Karpas-422 (cell line): ENCODE data around the gene ZNF385D. TPM values are rescaled to one million over a fixed set of nuclear protein-coding genes. Genes with fewer than 3 reads are reported as not detected.

ENCODE experiments used
- DNase-seq: peaks from one replicate; pipeline ENCODE4 v3.0.0-alpha.2; 2015
- H2AFZ ChIP-seq: fragments of 200-600 bp; sonication (generic); 2 replicates; pipeline ENCODE4 v1.6.1; 2014; ENCODE audit warnings: antibody characterized with exemption, low read length, mixed read lengths
- H3K27ac ChIP-seq: fragments of 200-600 bp; sonication (generic); 2 replicates; pipeline ENCODE4 v1.5.1; 2014; ENCODE audit warnings: mild to moderate bottlenecking, low read length, moderate library complexity
- H3K27me3 ChIP-seq: fragments of 200-600 bp; sonication (generic); 2 replicates; pipeline ENCODE4 v1.6.1; 2014; ENCODE audit warnings: low read length, mixed read lengths
- H3K36me3 ChIP-seq: fragments of 200-600 bp; sonication (generic); 2 replicates; pipeline ENCODE4 v1.6.1; 2014; ENCODE audit warnings: low read length, mixed read lengths; ENCODE audit not compliant: insufficient read depth
- H3K4me1 ChIP-seq: fragments of 200-600 bp; sonication (generic); 2 replicates; pipeline ENCODE4 v1.6.1; 2014; ENCODE audit warnings: mild to moderate bottlenecking, low read length, mixed read lengths
- H3K4me2 ChIP-seq: fragments of 200-600 bp; sonication (generic); 2 replicates; pipeline ENCODE4 v1.6.1; 2014; ENCODE audit warnings: low read length, low read depth, mild to moderate bottlenecking; ENCODE audit not compliant: poor library complexity, severe bottlenecking
- H3K4me3 ChIP-seq: fragments of 200-600 bp; sonication (generic); 2 replicates; pipeline ENCODE4 v1.5.1; 2014; ENCODE audit warnings: mild to moderate bottlenecking, antibody characterized with exemption, low read length, mixed read lengths
- H3K79me2 ChIP-seq: fragments of 200-600 bp; sonication (generic); 2 replicates; pipeline ENCODE4 v1.6.1; 2014; ENCODE audit warnings: mild to moderate bottlenecking, low read length, mixed read lengths
- H3K9ac ChIP-seq: fragments of 200-600 bp; sonication (generic); 2 replicates; pipeline ENCODE4 v1.6.0; 2014; ENCODE audit warnings: low read length
- H3K9me2 ChIP-seq: fragments of 200-600 bp; sonication (generic), shearing (Covaris generic); replicated peaks from 2 replicates; pipeline ENCODE4 v1.6.0; 2014; ENCODE audit warnings: mild to moderate bottlenecking, low read length, moderate library complexity; ENCODE audit not compliant: insufficient read depth
- H3K9me3 ChIP-seq: fragments of 300-700, 200-600 bp; sonication (generic); 2 replicates; pipeline ENCODE4 v1.6.1; 2014; ENCODE audit warnings: low read length, mixed read lengths
- H4K20me1 ChIP-seq: fragments of 200-600 bp; sonication (generic); 2 replicates; pipeline ENCODE4 v1.6.1; 2014; ENCODE audit warnings: mild to moderate bottlenecking, antibody characterized with exemption, low read length, low read depth; ENCODE audit not compliant: insufficient read depth
- total RNA-seq: library from RNA; depleted of rRNA; stranded (reverse); fragments of >200 nt; shearing (Covaris generic); gene quantifications from 2 replicates; pipeline ENCODE4 v1.2.3, GENCODE V29; 2014; ENCODE audit warnings: low replicate concordance

ZNF385D gene
- total RNA-seq, 1 experiment from 2014 or later: not detected

GRCh38 chr3:21789730-21790129 lies 38.7 kb upstream of the ZNF385D start:
- no peak overlapping the region for H3K9ac ChIP-seq
- H3K27me3 ChIP-seq: no peaks in the 10 kb centered on the region
- no peak overlapping the region for H3K4me3 ChIP-seq
- H3K4me2 ChIP-seq: no peak overlapping the region
- no peak overlapping the region for H2AFZ ChIP-seq
- no peaks in the 10 kb centered on the region for H3K9me2 ChIP-seq
- H3K27ac ChIP-seq: no peak overlapping the region
- no peaks in the 10 kb centered on the region for H4K20me1 ChIP-seq
- H3K4me1 ChIP-seq: no peaks in the 10 kb centered on the region
- no peak for DNase-seq
- peaks cover 4% of the 10 kb centered on the region; the same call in 1 of the 2 replicates for H3K9me3 ChIP-seq
- H3K79me2 ChIP-seq: no peaks in the 10 kb centered on the region
- no peaks in the 10 kb centered on the region; the same call in 1 of the 2 replicates for H3K36me3 ChIP-seq

- Histone ChIP-seq H4K20me1 (no peaks in the 10 kb centered on the region), H3K79me2 (no peaks in the 10 kb centered on the region), H3K9me3 (no peaks in the 10 kb centered on the region; the same call in 1 of the 2 replicates), H2AFZ (no peak overlapping the region), H3K36me3 (no peaks in the 10 kb centered on the region), H3K4me3 (no peak overlapping the region), H3K9me2 (no peaks in the 10 kb centered on the region), H3K27me3 (no peaks in the 10 kb centered on the region), H3K9ac (no peak overlapping the region), H3K4me2 (no peak overlapping the region), H3K27ac (no peak overlapping the region), H3K4me1 (no peaks in the 10 kb centered on the region)
- no peak for DNase-seq
Observed at GRCh38 chr3:21786438-21786797, 35.4 kb upstream of the ZNF385D start.

DNA sequence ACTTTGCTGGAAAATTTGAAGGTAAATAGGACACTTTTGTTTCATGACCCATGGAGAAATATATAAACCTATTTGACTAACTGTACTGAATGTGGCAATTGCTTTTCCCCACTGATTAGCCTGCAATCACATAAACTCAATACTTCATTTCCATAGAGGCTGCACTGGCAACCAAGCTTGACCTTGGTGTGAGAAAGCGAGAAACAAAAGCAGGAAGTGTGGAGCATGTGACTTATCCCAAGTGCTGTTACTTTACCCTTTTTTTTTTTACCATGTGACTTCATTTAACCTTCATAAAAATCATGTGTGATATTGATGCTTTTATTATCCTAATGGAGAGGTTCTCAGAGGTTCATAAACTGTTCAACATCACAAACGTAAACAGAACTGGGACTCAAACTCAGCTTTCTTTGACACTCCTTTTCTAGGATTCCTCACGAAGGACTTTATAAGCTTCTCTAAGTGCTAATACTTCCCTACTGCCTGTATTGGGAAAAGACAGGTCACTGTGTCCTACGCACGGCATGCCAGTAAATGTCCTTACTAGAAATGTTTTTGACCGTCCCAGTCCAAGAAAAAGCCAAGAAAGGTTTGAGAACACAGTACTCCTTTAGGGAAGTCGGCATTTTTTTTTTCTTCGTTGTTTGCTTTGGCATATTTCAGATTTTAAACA lies 34.9 kb upstream of the ZNF385D start:
- no peak overlapping the region for H2AFZ ChIP-seq
- H3K36me3 ChIP-seq: no peaks in the 10 kb centered on the region
- no peak overlapping the region for H3K4me2 ChIP-seq
- H3K4me1 ChIP-seq: no peaks in the 10 kb centered on the region
- no peak overlapping the region for H3K27ac ChIP-seq
- no peak overlapping the region for H3K4me3 ChIP-seq
- H3K27me3 ChIP-seq: no peaks in the 10 kb centered on the region
- no peaks in the 10 kb centered on the region for H3K9me2 ChIP-seq
- no peaks in the 10 kb centered on the region for H3K79me2 ChIP-seq
- H3K9ac ChIP-seq: no peak overlapping the region
- no peak for DNase-seq
- no peaks in the 10 kb centered on the region; the same call in 1 of the 2 replicates for H3K9me3 ChIP-seq
- no peaks in the 10 kb centered on the region for H4K20me1 ChIP-seq

DNA sequence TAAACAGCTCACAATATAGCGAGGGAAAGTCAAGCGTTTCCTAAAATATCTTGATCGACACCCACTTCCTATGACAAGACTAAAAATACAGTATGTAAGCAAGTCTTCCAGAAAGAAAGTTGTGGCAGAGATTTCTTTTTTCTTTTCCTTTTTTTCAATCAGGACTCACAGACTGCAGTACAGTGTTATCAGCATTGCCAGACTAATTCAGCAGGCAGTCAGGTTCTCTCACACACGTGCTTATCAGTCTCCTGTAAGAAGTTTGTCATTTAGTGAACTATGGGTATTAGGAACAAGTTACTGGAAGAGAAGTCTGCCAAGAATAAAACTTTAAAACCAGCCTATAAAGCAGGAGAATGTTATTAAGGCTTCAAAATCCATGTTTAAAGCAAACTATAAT lies 32.8 kb upstream of the ZNF385D start:
- Histone ChIP-seq H3K4me2 (no peak overlapping the region), H3K9me2 (no peaks in the 10 kb centered on the region), H3K9ac (no peak overlapping the region), H4K20me1 (no peaks in the 10 kb centered on the region), H3K4me1 (no peaks in the 10 kb centered on the region), H3K27ac (no peak overlapping the region), H3K27me3 (no peaks in the 10 kb centered on the region), H3K79me2 (no peaks in the 10 kb centered on the region), H3K4me3 (no peak overlapping the region), H2AFZ (no peak overlapping the region), H3K36me3 (no peaks in the 10 kb centered on the region), H3K9me3 (peaks cover 2% of the 10 kb centered on the region)
- no peak for DNase-seq

- no peak for DNase-seq
- no peak overlapping the region for H3K4me2 ChIP-seq
Observed at GRCh38 chr3:21781355-21781754, 30.3 kb upstream of the ZNF385D start.

DNA sequence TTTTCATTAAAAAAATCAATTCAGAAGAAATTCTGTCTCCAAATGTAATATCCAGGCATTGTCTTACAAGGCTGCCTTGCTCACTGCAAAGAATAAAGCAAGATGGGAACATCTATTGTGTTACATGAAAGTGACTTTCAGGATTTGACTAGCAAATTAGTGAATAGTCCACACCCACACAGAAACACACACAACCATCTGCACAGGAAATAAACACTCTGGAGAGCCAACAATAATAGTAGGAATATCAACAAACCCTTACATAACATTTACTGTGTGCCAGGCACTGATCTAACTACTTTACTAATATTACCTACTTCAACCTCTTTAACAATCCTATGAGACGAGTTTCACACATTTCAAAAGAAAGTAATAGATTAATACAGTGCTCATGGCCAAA lies 28.9 kb upstream of the ZNF385D start:
- Histone ChIP-seq H3K9ac (no peak overlapping the region), H3K9me2 (no peaks in the 10 kb centered on the region), H3K27me3 (no peaks in the 10 kb centered on the region), H3K27ac (no peak overlapping the region), H3K4me3 (no peak overlapping the region), H3K36me3 (no peaks in the 10 kb centered on the region), H4K20me1 (no peaks in the 10 kb centered on the region), H2AFZ (no peak overlapping the region), H3K4me1 (no peaks in the 10 kb centered on the region), H3K79me2 (no peaks in the 10 kb centered on the region), H3K4me2 (no peak overlapping the region), H3K9me3 (peaks cover 4% of the 10 kb centered on the region)
- DNase-seq: no peak

More at GRCh38 chr3:21781355-21781754, 30.3 kb upstream of the ZNF385D start:
- H3K9me3 ChIP-seq: peaks cover 4% of the 10 kb centered on the region
- H3K36me3 ChIP-seq: no peaks in the 10 kb centered on the region
- H3K4me3 ChIP-seq: no peak overlapping the region
- H3K9ac ChIP-seq: no peak overlapping the region
- H2AFZ ChIP-seq: no peak overlapping the region
- no peaks in the 10 kb centered on the region for H3K79me2 ChIP-seq
- H4K20me1 ChIP-seq: no peaks in the 10 kb centered on the region
- H3K27ac ChIP-seq: no peak overlapping the region
- no peaks in the 10 kb centered on the region for H3K27me3 ChIP-seq
- H3K4me1 ChIP-seq: no peaks in the 10 kb centered on the region
- H3K9me2 ChIP-seq: no peaks in the 10 kb centered on the region

DNA sequence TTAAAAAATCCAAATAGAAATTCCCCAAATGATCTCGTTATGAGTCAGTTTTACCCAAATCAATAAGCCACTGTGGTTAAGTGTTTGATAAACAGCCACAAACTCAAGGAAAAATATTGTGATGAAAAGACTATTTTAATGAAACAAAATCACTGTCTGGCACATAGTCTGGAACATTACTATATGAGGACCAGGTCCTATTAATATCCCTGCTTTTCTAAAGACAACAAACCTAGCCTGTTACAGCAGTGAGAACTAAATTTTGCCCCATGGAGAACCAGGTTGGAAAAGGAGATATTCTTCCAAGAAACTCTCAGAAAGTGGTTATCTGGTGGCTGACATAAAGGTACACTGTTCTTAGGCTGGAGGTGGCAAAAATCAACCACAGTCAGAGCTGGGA lies 27.7 kb upstream of the ZNF385D start:
- Histone ChIP-seq H3K9me3 (peaks cover 4% of the 10 kb centered on the region), H3K4me3 (no peak overlapping the region), H3K9ac (no peak overlapping the region), H3K9me2 (no peaks in the 10 kb centered on the region), H3K36me3 (no peaks in the 10 kb centered on the region), H3K4me1 (no peaks in the 10 kb centered on the region), H3K27me3 (no peaks in the 10 kb centered on the region), H3K27ac (no peak overlapping the region), H3K4me2 (no peak overlapping the region), H3K79me2 (no peaks in the 10 kb centered on the region), H2AFZ (no peak overlapping the region), H4K20me1 (no peaks in the 10 kb centered on the region)
- no peak for DNase-seq

DNA sequence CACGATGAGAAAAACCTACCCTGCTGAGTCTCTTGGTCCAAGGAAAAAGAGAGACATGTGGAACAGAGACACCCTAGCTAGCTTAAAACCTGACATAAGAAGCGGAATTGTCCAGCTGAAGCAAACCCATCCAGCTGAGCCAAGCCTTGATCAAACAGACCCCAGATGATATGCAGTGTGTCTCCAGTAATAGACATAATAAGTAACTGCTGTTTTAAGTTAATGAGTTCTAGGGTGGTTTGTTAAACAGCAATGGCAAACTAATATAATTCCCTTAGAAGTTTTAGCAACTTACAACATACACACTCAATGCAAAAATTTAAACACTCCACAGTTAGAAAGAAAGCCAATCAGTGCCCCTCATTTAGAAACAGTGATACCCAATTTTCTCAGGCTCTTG lies 26.8 kb upstream of the ZNF385D start:
- H3K4me2 ChIP-seq: no peak overlapping the region
- no peaks in the 10 kb centered on the region for H4K20me1 ChIP-seq
- no peaks in the 10 kb centered on the region for H3K36me3 ChIP-seq
- H3K27ac ChIP-seq: no peak overlapping the region
- no peaks in the 10 kb centered on the region for H3K9me2 ChIP-seq
- H3K4me3 ChIP-seq: no peak overlapping the region
- H3K9me3 ChIP-seq: peaks cover 4% of the 10 kb centered on the region
- H3K79me2 ChIP-seq: no peaks in the 10 kb centered on the region
- H3K27me3 ChIP-seq: no peaks in the 10 kb centered on the region
- no peaks in the 10 kb centered on the region for H3K4me1 ChIP-seq
- no peak overlapping the region for H2AFZ ChIP-seq
- DNase-seq: no peak
- H3K9ac ChIP-seq: no peak overlapping the region
